Stomach (tissue), 9 donors: Measurements from ENCODE around the gene THBD. TPM values are rescaled to one million over a fixed set of nuclear protein-coding genes. Genes with fewer than 3 reads are reported as not detected.

Source experiments
- DNase-seq, 2 donors: peaks; one replicate each; pipeline versions ENCODE4 v3.0.0 to v3.0.0-alpha.2; 2013 to 2019
- H3K27ac ChIP-seq, 5 donors: fragments of 200-600 bp in 4 of 5; sonication (generic) in 4 of 5; one replicate each; pipeline ENCODE4 v1.5.1; 2013 to 2019; ENCODE audit warnings: mild to moderate bottlenecking in 1 of 5, moderate library complexity in 1 of 5
- H3K27me3 ChIP-seq, 3 donors: fragments of 200-600 bp; sonication (generic); one replicate each; pipeline ENCODE4 v1.5.1; 2017 to 2019; ENCODE audit warnings: mixed run types in 1 of 3
- H3K36me3 ChIP-seq, 4 donors: fragments of 200-600 bp; sonication (generic); 1 replicate in 3 of 4; 2 replicates in 1 of 4; pipeline ENCODE4 v1.5.1; 2016 to 2019
- H3K4me1 ChIP-seq, 4 donors: fragments of 200-600 bp; sonication (generic); one replicate each; pipeline ENCODE4 v1.5.1; 2016 to 2019
- H3K4me3 ChIP-seq, 4 donors: fragments of 200-600 bp; sonication (generic) in 3 of 4; one replicate each; pipeline ENCODE4 v1.5.1; 2016 to 2019; ENCODE audit warnings: mild to moderate bottlenecking in 1 of 4
- H3K9me3 ChIP-seq, 4 donors: fragments of 200-600 bp; sonication (generic); one replicate each; pipeline ENCODE4 v1.5.1; 2016 to 2019
- EP300 ChIP-seq: sonication (generic); formaldehyde crosslinking; IDR thresholded peaks from one replicate; pipeline ENCODE4 v1.6.1; 2017; ENCODE audit warnings: antibody characterized with exemption
- POLR2A ChIP-seq, 4 donors: fragments of 450-650 bp; IDR thresholded peaks; one replicate each; pipeline ENCODE4 v1.6.1; 2016; ENCODE audit warnings: antibody characterized with exemption in 4 of 4, control low read depth in 2 of 4, mild to moderate bottlenecking in 1 of 4, moderate library complexity in 1 of 4
- POLR2AphosphoS5 ChIP-seq, 3 donors: sonication (generic); formaldehyde crosslinking; IDR thresholded peaks; one replicate each; pipeline ENCODE4 v1.6.1; 2016; ENCODE audit warnings: antibody characterized with exemption in 3 of 3
- WGBS, 5 donors: extraction: QIAGEN DNeasy Blood & Tissue Kit in 3 of 5; methylation state at CpG; one replicate each; pipeline versions ENCODE4 v1.1.5 to v1.1.7; 2013 to 2018; 5-methylcytosine and 5-hydroxymethylcytosine counted together
- intact Hi-C: fragments of 100-400 bp; cut with DNase I; formaldehyde crosslinking; loops from one replicate; pipeline ENCODE4 v1.15.1; 2023; ENCODE audit warnings: low total_unique reads
- polyA plus RNA-seq, 3 donors: library from polyadenylated mRNA; stranded (reverse); fragments of 200-250 nt; gene quantifications; one replicate each; pipeline ENCODE4 v1.2.3, GENCODE V29; 2013
- total RNA-seq, 5 donors: library from RNA; depleted of rRNA; stranded (reverse); fragments of >200 nt; gene quantifications; one replicate each; pipeline versions ENCODE4 v1.1.0 to v1.2.3, GENCODE V29; 2014 to 2016
- TF ChIP-seq, protein P1 (sequence below), 7 experiments: fragments of 450-650 bp in 4 of 7; fragments of 200-600 bp in 3 of 7; sonication (generic) in 3 of 7; IDR thresholded peaks; one replicate each; pipeline ENCODE4 v1.5.1; 2016 to 2019; ENCODE audit warnings: antibody characterized with exemption in 7 of 7, control low read depth in 2 of 7, mild to moderate bottlenecking in 1 of 7
- donor health status: healthy with polysubstance abuse.
- donor health status: Bipolar disorder and iron deficiency.
- donor health status: healthy.

The THBD gene
- total and polyA plus RNA-seq, 8 donors, result 2.7 to 83.5 (median 21.8) TPM

DNA sequence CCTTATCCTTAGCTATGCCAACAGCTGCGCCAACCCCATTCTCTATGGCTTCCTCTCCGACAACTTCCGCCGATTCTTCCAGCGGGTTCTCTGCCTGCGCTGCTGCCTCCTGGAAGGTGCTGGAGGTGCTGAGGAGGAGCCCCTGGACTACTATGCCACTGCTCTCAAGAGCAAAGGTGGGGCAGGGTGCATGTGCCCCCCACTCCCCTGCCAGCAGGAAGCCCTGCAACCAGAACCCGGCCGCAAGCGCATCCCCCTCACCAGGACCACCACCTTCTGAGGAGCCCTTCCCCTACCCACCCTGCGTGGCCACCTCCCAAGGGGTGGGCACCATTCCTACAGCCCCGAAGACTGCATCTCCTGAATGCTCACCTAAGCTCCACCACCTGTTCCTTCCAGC is 13.1 kb downstream of the THBD start:
- H3K27ac ChIP-seq, result no peak overlapping the region
- peaks cover 5 to 8% (median 8%) of the 10 kb centered on the region in 4 donors for H3K4me1 ChIP-seq
- intact Hi-C loops, result loop anchor here (10.0 kb wide), 1 partner anchor 342 kb away; no protein-coding TSS in a partner anchor
- no peaks in the 10 kb centered on the region for H3K36me3 ChIP-seq
- H3K9me3 ChIP-seq, result no peaks in the 10 kb centered on the region
- no peak for DNase-seq
- H3K4me3 ChIP-seq, result no peak overlapping the region
- TF ChIP-seq EP300, result no peak
- no peak for TF ChIP-seq POLR2A (IDR thresholded peaks at IDR 0.05)
- no peak for TF ChIP-seq POLR2AphosphoS5 (IDR thresholded peaks at IDR 0.05)
- TF ChIP-seq, protein P1, sequence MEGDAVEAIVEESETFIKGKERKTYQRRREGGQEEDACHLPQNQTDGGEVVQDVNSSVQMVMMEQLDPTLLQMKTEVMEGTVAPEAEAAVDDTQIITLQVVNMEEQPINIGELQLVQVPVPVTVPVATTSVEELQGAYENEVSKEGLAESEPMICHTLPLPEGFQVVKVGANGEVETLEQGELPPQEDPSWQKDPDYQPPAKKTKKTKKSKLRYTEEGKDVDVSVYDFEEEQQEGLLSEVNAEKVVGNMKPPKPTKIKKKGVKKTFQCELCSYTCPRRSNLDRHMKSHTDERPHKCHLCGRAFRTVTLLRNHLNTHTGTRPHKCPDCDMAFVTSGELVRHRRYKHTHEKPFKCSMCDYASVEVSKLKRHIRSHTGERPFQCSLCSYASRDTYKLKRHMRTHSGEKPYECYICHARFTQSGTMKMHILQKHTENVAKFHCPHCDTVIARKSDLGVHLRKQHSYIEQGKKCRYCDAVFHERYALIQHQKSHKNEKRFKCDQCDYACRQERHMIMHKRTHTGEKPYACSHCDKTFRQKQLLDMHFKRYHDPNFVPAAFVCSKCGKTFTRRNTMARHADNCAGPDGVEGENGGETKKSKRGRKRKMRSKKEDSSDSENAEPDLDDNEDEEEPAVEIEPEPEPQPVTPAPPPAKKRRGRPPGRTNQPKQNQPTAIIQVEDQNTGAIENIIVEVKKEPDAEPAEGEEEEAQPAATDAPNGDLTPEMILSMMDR (IDR thresholded peaks at IDR 0.05), result no peak
- 94 to 97% (median 95%) methylated on average over 11 of the region's 11 CpGs for WGBS, 5 donors
- peaks cover 0 to 48% (median 15%) of the 10 kb centered on the region in 3 donors for H3K27me3 ChIP-seq

DNA sequence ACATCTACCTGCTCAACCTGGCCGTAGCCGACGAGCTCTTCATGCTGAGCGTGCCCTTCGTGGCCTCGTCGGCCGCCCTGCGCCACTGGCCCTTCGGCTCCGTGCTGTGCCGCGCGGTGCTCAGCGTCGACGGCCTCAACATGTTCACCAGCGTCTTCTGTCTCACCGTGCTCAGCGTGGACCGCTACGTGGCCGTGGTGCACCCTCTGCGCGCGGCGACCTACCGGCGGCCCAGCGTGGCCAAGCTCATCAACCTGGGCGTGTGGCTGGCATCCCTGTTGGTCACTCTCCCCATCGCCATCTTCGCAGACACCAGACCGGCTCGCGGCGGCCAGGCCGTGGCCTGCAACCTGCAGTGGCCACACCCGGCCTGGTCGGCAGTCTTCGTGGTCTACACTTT is 13.7 kb downstream of the THBD start:
- Histone ChIP-seq H3K27me3 (peaks cover 0 to 48% (median 15%) of the 10 kb centered on the region in 3 donors), H3K36me3 (no peaks in the 10 kb centered on the region), H3K9me3 (no peaks in the 10 kb centered on the region), H3K4me3 (peak overlapping the region; percentile 15 to 42 (median 25)), H3K4me1 (peaks cover 5 to 8% (median 8%) of the 10 kb centered on the region in 4 donors), H3K27ac (no peak overlapping the region)
- 90 to 96% (median 93%) methylated on average over 28 to 41 of the region's 41 CpGs for WGBS, 5 donors
- DNase-seq, result no peak
- intact Hi-C loops, result loop anchor here (10.0 kb wide), 1 partner anchor 341 kb away; no protein-coding TSS in a partner anchor
- TF ChIP-seq POLR2A (IDR thresholded peaks at IDR 0.05) (no peak), POLR2AphosphoS5 (IDR thresholded peaks at IDR 0.05) (no peak)

DNA sequence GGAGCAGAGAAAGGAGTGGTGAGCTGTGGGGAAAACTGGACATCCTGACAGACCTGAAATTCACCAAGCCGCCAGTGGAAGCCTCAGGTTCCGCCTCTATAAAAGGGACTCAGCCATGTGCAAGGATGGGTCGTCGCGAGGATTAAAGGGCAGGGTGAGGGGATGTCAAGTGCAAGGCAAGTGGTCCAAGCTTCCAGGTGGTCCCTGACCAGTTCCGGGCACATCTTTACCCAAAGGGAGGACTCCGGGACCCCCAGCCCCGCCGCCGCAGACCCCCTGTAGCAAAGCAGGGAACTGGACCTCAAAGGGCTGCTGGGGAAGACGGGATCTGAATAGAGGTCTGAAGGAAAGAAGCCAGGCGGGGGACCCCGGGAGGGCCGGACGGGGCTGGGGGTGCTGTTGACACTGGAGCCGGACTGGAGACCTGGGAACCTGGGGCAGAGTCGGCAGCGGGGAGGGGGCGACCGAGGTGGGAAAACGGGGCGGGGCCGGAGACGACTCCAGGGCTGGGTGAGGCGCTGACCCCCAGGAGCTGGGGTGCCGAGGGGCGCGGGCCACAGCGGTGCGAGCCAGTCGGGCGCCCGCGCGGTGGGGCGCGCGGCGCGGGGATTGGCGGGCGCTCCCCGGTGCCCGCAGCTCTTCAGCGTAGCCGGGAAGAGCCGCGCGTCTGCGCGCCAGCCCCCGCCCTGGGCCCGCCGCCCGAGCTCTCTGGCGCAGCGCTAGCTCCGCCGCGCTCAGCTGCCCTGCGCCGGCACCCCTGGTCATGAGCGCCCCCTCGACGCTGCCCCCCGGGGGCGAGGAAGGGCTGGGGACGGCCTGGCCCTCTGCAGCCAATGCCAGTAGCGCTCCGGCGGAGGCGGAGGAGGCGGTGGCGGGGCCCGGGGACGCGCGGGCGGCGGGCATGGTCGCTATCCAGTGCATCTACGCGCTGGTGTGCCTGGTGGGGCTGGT is 14.5 kb downstream of the THBD start, which contains the start of gene SSTR4:
Gene SSTR4, plus strand, starts transcription at position 592 of the 951 bp plus-strand sequence. Its CDS starts 172 bp downstream, at position 764.
- H3K36me3 ChIP-seq, result no peaks in the 10 kb centered on the region
- 20 to 46% (median 27%) methylated on average over 29 to 83 of the region's 83 CpGs for WGBS, 5 donors
- H3K4me1 ChIP-seq, result peaks cover 5 to 8% (median 8%) of the 10 kb centered on the region in 4 donors
- H3K27ac ChIP-seq, result no peak within 1 kb of the TSS
- TF ChIP-seq EP300 (no peak), POLR2AphosphoS5 (IDR thresholded peaks at IDR 0.05) (no peak), POLR2A (IDR thresholded peaks at IDR 0.05) (no peak)
- TF ChIP-seq, protein P1 (IDR thresholded peaks at IDR 0.05), result no peak
- peak within 1 kb of the TSS; percentile 15 to 42 (median 25) for H3K4me3 ChIP-seq
- intact Hi-C loops, result loop anchor here (10.0 kb wide), 1 partner anchor 340 kb away; no protein-coding TSS in a partner anchor
- DNase-seq, result peak in 1 of 2 donors; percentile 59
- no peaks in the 10 kb centered on the region for H3K9me3 ChIP-seq
- H3K27me3 ChIP-seq, result peaks cover 0 to 41% (median 15%) of the 10 kb centered on the region in 3 donors

DNA sequence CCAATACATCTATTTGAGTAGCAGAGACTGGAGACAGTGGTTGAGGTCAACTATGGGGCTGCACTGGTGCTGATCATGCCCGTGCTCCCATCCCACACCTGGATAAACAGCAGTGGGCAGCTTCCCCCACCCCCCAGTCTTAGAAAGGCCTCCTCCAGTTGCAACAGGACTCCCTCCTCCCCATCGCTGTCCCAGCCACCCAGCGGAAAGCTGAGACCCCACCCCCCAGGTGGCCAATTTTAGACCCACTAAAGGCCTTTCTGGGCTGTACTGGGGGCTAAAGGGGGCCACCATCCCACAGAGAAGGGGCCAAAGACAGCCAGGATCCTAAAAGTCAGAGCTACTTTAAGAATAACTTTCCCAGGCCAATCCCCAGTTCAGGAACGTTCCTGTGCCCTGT is 15.6 kb downstream of the THBD start:
- intact Hi-C loops, result loop anchor here (10.0 kb wide), 1 partner anchor 339 kb away; no protein-coding TSS in a partner anchor
- H3K4me3 ChIP-seq, result no peak overlapping the region
- DNase-seq, result no peak
- WGBS, 5 donors, result 80 to 94% (median 91%) methylated on average over 4 of the region's 4 CpGs
- no peaks in the 10 kb centered on the region for H3K36me3 ChIP-seq
- peaks cover 5 to 8% (median 8%) of the 10 kb centered on the region in 4 donors for H3K4me1 ChIP-seq
- TF ChIP-seq, protein P1 (IDR thresholded peaks at IDR 0.05), result no peak
- no peak for TF ChIP-seq EP300
- TF ChIP-seq POLR2A (IDR thresholded peaks at IDR 0.05), result no peak
- H3K9me3 ChIP-seq, result no peaks in the 10 kb centered on the region
- H3K27me3 ChIP-seq, result peaks cover 0 to 39% (median 15%) of the 10 kb centered on the region in 3 donors
- no peak overlapping the region for H3K27ac ChIP-seq
